ENCODE data around the gene SFXN5.
"Not testable (repeated sequence)": the region's sequence is repeated elsewhere in the genome, so short reads cannot be mapped to it uniquely, and the experiment has no call there.

SFXN5 gene, protein sequence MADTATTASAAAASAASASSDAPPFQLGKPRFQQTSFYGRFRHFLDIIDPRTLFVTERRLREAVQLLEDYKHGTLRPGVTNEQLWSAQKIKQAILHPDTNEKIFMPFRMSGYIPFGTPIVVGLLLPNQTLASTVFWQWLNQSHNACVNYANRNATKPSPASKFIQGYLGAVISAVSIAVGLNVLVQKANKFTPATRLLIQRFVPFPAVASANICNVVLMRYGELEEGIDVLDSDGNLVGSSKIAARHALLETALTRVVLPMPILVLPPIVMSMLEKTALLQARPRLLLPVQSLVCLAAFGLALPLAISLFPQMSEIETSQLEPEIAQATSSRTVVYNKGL

DNA sequence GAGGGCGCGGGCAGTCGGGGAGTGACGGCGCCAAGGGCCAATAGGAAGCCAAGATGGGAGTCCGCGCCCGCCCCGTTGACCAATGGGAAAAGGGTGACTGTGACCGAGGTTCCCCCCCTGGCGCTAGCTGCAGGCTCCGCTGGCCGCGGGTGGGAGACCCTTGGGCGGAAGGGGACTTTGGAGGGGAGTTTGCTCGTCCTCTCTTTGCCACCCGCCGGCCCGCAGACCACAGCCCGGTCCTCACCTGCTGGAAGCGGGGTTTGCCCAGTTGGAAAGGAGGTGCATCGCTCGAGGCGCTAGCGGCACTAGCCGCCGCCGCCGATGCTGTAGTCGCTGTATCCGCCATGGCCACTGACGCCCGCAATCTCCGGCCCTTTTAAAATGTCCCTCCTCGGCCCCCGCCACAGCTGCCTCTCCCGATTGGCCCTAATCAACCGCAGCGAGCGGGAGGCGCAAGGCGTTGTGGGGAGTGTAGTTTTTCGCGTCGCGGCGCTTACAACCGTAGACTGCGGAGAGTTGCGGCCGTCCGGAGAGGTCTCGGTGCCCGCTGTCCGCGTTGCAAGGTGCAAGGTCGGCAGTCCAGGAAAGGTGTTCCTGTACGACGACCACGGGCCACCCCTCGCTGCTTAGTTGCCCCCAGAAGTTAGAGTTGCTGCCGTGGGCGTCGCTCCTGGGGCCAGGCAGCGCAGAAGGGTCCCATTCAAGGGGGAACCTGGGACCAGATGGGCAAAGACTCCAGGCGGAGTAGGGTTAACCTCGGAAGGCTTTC lies at the start of gene SFXN5:
TSS of gene SFXN5 (minus strand) at position 353 of the 769 bp plus-strand sequence. CDS start at position 346, 7 bp downstream.
- peak; percentile 96 for DNase-seq

DNA sequence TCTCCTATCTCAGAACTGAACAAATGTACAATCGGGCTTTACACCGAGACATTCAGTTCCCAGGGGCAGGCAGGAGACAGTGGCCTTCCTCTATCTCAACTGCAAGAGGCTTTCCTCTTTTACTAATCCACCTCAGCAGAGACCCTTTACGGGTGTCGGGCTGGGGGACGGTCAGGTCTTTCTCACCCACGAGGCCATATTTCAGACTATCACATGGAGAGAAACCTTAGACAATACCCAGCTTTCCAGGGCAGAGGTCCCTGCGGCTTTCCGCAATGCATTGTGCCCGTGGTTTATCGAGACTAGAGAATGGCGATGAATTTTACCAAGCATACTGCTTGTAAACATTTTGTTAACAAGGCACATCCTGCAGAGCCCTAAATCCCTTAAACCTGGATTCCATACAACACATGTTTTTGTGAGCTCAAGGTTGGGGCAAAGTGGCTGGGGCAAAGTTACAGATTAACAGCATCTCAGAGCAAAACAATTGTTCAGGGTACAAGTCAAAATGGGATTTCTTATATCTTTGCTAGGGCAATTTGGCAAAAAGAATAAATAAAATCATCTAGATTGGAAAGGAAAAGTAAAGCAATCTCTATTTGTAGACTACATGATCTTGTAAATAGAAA lies 48.2 kb upstream of the SFXN5 start:
- DNase-seq = not testable (repeated sequence)

DNA sequence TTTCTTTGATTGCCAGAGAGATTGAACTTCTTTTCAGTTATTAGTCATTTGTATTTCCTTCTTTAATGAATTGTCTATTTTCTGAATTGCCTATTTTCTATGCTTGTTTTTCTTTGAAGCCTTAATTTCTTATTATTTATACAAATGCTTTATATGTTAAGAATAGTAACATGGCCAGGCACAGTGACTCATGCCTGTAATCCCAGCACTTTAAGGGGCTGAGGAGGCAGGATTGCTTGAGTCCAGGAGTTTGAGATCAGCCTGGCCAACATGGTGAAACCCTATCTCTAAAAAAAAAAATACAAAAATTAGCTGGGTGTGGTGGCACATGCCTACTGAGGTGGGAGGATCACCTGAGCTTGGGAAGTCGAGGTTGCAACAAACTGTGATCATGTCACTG lies 45.9 kb upstream of the SFXN5 start:
- DNase-seq = no peak

DNA sequence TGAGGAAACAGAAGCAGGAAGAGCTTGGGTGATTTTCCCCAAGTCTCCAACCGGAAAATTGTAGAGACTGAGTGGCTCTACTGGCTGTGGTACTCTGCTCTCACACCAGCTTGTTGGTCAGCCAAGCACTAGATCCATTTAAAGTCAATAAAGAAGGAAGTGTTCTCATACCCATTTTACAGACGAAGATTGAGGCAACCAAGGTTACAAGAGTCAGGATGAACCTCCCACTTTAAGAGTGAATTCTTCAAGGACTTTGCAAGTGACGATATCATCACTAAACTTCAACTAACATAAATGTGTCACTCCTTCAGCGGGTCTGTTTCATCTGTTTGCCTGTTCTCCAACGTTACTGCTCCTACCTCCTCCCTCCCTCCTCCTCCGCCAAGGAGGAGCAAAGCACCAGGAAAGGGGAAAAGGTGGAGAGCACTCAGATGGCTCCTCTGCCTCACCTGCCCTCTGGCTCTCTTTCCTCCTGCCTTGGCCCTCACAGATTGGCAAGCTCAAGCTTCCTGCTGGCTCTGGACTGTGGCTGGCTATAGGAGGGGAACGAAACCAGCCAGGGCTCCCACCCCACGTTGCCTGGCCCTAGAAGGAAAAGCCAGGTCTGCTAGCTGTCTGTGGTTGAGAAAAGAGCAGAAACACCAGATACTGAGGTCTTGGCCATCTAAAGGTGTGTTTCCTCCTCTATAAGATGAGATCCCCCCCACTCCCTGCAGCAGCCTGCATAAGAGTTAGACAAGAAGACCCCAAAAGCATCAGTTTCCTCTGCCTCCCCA lies 44.9 kb upstream of the SFXN5 start:
- no peak for DNase-seq

DNA sequence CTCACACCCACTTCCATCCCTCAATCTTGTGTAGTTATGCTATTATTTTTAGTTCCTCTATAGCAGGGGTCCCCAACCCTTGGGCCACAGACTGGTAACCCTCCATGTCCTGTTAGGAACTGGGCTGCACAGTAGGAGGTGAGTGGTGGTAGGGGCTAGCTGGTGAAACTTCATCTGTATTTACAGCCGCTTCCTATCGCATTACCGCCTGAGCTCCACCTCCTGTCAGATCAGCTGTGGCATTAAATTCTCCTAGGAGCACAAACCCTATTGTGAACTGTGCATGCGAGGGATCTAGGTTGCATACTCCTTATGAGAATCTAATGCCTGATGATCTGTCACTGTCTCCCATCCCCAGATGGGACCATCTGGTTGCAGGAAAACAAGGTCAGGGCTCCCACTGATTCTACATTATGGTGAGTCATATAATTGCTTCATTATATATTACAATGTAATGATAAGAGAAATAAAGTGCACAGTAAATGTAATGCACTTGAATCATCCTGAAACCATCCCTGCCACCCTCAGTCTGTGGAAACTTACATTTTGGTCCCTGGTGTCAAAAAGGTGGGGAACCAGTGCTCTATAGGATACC lies 42.9 kb upstream of the SFXN5 start:
- no peak for DNase-seq

DNA sequence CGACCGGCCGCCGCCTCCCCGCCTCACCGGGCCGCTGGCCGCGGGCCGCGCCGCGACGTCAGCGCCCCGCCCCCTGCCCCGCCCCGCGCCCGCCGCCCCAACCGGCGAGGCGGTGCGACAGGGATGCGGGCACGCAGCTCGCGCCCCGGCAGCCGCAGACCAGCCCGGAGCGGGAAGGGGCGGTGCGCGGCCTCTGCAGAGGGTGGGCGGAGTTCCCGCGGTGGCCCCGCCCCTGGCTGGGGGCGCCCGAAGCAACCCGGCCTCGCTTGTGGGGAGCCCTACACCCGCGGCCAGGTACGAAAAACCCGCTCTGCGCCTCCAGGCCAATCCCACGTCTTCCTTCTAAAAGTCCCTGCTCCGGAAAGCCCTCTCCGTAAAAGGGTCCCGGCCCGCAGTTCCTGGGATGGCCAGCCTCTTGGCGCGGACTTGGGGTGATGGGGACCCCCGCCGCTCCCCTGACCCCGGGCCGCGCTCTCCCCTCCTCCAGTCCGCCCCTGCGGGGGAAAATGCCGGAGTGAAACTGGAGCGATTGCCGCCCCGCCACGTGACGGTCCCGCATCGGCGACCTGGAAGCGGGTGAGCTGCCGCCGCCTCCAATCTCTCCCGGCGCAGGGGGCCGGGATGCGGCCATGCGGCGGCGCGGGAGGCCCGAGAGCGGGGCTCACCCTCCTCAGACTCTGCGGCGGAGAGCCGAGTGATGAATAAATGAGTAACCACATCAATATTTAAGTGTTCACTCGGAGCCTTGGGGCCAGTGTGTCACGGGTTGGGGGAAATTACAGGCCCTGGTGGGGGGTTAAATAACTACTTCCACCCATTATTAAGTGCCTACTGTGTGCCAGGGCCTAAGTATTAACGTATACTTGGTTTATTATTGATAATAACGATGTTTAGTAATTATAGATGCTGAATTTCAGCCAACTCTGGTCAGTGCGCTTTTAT lies 41.7 kb upstream of the SFXN5 start, which contains the start of gene RAB11FIP5:
TSS of gene RAB11FIP5 (minus strand) at position 36 of the 942 bp plus-strand sequence. CDS start 171 bp downstream, outside the sequence.
- peak; percentile 70 for DNase-seq

DNA sequence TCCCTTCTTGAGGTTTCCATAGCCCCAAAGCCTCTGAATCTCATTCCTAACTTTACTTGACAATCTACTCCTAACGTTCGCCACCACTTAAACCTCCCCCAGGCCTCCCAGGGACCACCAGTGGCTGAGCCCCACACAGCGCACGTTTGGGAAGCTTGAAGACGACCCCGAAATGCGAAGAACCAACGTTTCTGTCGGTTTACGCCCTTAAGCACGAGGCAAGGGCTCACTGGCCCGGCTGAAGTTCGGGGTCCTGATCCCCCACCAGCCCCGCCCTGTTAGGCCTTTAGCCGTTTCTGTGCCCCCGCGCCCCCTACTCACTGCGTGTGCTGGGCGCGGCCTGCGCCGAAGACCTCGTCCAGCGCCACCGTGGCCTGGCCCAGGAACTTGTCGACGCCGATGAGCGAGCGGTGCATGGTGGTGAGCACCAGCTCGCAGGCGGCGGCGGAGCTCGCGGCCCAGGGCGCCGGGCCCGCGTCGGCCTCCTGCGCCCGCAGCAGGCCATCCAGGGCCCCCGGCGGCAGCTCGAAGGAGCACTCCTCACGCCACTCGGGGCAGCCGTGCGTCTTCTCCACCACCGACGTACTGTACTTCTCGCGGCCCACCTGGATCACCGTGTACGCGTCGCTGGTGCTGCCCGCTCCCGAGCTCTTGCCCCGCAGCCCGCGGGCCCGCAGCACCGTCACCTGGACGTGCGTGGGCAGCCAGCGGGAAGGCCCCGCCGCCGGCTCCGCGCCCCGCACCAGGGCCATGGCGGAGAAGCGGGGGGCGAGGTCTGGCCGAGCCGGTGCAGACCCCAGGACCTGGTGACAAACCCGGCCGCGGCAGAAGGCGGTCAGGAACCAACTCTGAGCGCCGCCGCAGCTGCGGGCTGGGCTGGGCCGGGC lies 40.8 kb upstream of the SFXN5 start:
- no peak for DNase-seq

DNA sequence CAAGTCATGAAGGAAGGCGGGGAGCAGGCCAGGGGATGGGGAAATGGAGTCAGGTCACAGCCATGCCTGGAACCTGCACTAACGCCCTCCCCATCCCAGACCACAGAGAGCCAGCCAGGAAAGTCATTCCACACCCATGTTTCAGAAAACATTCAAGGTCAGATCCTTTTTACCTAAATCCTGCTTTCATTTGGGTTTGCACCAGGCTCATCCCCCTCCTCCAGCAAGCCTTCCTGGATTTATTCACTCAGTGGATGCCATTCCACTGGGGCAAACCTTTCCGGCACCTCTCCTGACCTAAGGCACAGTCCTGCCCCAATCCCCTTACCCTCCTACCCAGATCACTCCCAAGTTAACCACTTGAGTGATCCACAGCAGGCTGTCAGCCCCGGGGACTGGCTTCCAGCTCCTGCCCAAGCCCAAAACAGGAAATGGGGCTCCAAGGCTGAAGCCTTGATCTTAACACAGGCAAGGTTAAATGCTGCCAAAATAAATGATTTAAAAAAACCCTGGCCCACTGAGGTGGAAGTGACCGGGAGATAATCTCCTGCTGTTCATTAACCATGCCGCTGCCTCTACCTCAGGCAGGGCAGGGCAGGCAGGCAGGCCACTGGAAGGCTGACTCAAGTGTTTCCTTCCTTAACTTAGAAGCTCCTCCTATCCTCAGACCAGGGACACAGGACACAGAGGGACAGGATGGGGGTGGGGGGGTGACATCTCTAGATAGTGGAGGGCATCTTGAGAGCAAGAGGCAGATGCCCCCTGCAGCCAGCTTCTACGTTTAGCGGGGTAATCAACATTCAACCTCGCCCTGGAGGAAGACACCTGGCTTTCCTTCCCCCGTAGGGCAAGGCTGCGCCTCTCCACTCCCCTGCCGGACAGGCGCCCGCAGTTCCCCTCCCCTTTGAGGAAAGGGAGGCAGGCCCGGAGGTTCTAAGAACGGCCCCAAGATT lies 39.8 kb upstream of the SFXN5 start:
- no peak for DNase-seq

DNA sequence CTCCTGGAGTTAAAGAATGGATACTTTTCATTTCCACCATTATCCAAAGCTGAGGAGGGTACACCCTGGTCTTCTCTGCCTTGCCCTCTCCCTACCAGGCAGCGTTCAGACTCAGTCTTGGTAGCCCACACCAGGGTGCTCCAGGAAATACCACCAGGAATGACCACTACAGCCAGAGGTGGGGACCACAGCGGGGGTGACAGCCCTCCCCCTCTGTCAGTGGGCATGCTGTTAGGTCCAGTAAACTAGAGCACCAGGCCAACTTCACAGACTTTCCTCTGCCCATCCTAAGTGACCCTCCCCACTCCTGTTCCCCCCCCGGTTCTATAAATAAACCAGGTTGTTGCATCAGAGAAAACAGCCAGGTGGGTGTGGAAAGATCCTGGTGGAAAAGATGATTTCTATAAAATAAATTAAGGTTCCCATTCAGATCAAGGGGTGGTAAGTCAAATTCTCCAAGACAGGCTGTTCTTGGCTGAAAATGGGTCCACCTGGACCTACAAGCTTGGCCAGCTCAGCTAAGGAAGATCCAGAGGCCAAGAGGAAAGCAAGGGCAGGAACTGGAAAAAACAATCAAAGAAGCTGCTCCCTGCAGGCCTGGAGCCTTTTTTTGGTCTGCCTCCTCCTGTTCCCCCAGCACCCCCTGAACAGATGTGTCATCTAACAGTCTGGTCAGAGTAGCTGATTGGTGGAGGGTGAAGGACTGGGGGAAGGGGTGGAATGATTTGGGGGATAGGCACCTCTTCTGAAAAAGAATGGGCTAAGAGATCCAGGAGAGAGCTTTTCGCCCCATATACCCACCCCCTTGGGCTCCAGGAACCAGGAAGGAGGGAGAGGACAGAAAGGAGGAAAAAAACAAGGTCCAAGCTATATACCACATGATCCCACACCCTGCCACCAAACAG lies 38.9 kb upstream of the SFXN5 start:
- DNase-seq = no peak

DNA sequence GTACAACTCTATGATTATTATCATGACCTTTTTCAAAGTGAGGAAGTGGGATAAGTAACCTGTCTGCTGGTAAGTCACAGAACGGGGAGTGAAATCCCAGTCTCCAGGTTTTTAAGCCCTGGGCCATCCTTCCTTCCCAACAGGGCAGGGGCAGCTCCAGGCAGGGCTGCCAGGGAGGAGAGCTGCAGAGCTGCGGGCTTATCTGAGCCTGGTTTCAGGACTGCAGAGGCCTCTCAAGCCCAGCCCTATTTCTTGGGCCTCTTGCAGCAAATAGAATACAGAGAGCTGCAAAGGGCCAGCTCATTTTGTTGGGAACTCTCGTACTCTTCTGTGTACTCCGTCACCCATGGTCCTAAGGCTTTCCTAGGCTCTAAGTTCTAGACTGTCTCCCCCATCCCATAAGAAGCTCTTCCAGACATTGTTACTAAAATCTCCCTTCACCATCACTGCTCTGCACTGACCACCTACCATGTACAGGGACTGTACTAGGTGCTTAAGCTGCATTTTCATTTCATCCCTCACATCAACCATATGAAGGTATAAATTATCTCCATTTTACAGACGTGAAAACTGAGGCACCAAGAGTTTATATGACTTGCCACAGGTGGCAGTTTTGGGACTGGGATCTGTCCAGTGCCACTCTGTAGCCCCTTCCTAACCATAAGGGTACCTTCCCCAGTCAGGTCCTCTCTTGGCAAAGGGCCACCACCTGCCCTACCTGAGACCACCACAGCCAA lies 38.1 kb upstream of the SFXN5 start:
- no peak for DNase-seq

DNA sequence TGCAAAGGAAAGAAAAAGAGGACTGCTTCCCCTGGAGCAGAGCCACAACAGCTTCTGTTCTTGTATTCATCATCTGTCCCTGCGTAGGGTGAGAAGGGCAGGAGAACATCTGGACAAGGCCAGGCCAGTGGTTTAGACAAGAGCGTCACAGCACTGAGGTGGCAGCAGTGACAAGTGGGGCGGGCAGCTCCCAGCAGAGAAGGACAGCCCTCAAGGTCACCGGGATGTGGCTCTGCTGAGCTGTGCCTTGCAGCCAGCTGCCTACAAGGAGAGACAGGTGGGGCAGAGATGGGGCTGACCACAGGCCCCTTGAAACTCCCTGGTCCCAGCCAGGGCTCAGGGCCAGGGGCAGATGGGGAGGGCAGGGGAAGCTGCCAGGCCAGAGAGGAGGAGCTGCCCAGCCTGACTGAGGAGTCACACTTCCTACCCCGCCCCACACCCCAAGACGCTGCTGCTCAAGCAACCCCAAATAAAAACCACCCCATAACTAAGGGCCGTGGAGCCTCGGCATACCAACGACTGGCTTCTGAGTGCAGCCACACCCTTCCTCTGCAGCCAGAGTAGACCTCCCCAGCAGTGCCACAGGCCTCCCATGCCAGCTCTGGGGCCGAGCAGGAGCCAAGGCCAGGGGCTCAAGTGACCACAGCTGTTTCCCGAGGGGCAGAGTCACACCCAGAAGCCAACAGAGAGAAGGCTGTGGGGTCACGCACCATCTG lies 35.9 kb upstream of the SFXN5 start:
- DNase-seq = no peak

DNA sequence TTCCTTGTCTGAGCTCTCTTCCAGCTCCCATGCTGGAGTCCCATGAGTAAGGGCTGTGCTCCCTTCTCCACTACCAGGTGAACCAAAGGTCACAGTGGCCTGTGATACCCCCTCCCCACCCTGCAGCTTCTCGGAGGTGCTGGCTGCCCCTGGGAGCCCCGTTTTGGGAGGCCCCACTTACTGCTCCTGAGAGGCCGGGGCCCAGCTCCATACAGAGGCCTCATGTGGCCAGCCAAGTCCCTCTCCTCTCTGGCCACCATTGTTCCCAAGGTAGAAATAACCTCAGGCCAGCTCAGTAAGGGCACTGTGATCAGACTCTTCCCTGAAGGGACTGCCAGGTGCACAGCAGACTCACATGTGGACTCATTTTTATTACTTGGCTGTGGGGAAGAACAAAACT lies 35.3 kb upstream of the SFXN5 start:
- no peak for DNase-seq

DNA sequence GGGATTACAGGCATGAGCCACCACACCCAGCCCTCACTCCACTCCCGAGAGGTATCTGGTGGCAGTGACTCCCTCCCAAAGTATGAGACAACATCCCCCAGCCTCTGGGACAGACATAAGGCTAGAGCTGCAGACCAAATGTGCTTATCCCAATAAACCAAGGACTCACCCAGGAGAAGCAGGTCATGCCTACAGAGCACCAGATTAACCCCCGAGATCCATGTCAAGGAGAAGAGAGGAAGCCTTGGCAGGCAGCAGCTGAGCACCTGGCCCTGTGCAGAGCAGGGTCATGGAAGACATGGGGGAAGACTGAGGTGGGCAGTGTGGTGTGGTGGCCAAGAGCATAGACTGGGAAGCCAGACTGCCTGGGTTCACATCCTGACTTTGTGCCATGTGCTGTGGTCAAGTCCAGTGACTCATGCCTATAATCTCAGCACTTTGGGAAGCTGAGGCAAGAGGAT lies 34.0 kb upstream of the SFXN5 start:
- DNase-seq = no peak

DNA sequence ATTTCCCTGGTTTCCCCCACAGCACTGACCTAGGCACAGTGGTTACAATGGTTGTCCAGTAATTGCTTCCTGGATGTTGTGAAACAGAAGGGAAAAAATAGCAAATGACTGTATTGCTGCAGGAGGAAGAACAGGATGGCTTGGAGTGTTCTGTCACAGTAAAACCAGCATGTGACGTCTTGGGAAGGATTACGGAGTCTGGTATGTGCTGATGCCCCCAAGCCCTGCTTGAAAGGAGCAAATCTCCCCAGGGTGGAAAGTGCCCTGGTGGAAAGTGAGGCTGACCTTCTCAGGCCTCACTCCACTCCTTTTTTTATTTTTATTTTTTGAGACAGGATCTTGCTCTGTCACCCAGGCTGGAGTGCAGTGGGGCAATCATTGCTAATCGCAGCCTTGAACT lies 33.4 kb upstream of the SFXN5 start:
- DNase-seq = no peak

DNA sequence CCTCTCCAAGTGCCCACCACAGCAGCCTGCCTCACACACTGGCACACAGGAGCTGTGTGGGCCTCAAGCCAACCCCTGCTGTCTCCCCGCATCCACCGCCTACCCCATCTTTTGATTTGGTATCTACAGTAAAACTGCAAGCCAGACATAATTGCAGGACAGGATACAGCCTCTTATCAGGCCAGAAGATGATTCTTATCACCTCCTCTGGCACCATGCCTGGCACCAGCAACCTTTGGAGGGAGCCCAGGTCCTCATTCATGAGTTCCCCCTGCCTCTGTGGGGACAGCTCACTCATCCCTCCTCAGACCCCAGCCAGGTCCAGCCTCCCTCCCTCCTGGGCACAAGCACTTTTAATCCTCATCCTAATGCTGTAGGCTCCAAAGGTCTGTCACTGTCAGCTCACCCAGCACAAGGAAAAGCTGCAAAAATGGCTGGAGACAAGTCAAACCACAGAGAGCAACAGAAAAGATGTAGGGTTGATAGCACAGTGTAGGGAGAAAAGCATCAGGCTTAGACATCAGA lies 31.6 kb upstream of the SFXN5 start:
- no peak for DNase-seq

DNA sequence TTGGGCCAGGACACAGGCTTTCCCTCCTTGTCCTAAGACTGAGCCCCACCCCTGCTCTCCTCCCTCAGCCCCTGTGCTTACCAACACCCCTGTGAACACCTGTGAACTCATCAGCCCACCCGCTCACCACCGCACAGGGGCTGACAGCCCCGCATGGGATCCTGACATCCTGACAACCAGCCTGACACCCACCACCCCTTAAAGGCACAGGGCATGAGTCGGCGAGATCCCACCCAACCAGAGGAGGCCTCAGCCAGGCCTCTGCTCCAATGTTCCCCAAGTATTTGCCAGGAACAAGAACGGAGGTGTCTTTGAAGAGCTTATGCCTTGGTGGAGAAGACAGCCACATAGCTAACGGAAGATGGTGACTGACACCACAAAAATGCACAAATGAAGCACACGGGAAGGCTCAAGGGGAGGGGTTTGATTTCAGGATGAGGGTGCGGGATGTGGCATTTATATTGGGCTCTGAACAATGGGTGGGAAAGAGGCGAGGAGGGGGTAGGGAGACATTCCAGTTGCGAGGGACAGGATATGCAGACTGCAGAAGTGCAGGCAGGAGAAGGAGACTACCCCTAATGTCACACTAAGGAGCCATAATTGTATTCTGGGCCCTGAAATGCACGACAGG lies 30.2 kb upstream of the SFXN5 start:
- DNase-seq = no peak
